Thyroid gland (tissue), 4 donors: Measurements from ENCODE around the gene RPS4Y1. TPM values are rescaled to one million over a fixed set of nuclear protein-coding genes. Genes with fewer than 3 reads are reported as not detected.
"Not testable (repeated sequence)": the region's sequence is repeated elsewhere in the genome, so short reads cannot be mapped to it uniquely, and the experiment has no call there.

ENCODE experiments used
- DNase-seq, 2 donors: peaks; one replicate each; pipeline ENCODE4 v3.0.0-alpha.2; 2019
- H3K27ac ChIP-seq, 3 donors: fragments of 200-600 bp; sonication (generic); 1 replicate in 2 of 3; 2 replicates in 1 of 3; pipeline ENCODE4 v1.5.1; 2016 to 2019; ENCODE audit warnings: mild to moderate bottlenecking in 1 of 3, moderate library complexity in 1 of 3
- H3K27me3 ChIP-seq: fragments of 200-600 bp; sonication (generic); one replicate; pipeline ENCODE4 v1.5.1; 2019
- H3K36me3 ChIP-seq, 2 donors: fragments of 200-600 bp; sonication (generic); one replicate each; pipeline ENCODE4 v1.5.1; 2016 to 2019
- H3K4me1 ChIP-seq, 2 donors: fragments of 200-600 bp; sonication (generic); one replicate each; pipeline ENCODE4 v1.5.1; 2017 to 2019
- H3K4me3 ChIP-seq, 3 donors: fragments of 200-600 bp; sonication (generic); replicated peaks in 1 of 3; 1 replicate in 2 of 3; 2 replicates in 1 of 3; pipeline ENCODE4 v1.5.1; 2016; ENCODE audit warnings: mild to moderate bottlenecking in 1 of 3
- H3K9me3 ChIP-seq: fragments of 200-600 bp; sonication (generic); one replicate; pipeline ENCODE4 v1.5.1; 2017
- POLR2A ChIP-seq, 2 donors: fragments of 450-650 bp; IDR thresholded peaks; one replicate each; pipeline ENCODE4 v1.6.1; 2017; ENCODE audit warnings: antibody characterized with exemption in 2 of 2, mild to moderate bottlenecking in 2 of 2, moderate library complexity in 1 of 2
- WGBS, 2 donors: methylation state at CpG; one replicate each; pipeline ENCODE4 v1.1.5; 2017; 5-methylcytosine and 5-hydroxymethylcytosine counted together
- intact Hi-C: fragments of 100-400 bp; cut with DNase I; formaldehyde crosslinking; loops from one replicate; pipeline ENCODE4 v1.15.1; 2023
- total RNA-seq, 4 donors: library from RNA; depleted of rRNA; stranded (reverse); fragments of >200 nt; gene quantifications; one replicate each; pipeline ENCODE4 v1.2.3, GENCODE V29; 2016
- TF ChIP-seq, protein P1 (sequence below), 6 experiments: fragments of 200-600 bp in 3 of 6; fragments of 450-650 bp in 3 of 6; sonication (generic) in 3 of 6; IDR thresholded peaks; one replicate each; pipeline ENCODE4 v1.5.1; 2016 to 2019; ENCODE audit warnings: antibody characterized with exemption in 6 of 6, mild to moderate bottlenecking in 2 of 6, inconsistent platforms in 1 of 6, moderate library complexity in 1 of 6

The RPS4Y1 gene
- total RNA-seq, 4 donors from 2014 or later, result 0.22 to 251 (median 92.9) TPM

DNA sequence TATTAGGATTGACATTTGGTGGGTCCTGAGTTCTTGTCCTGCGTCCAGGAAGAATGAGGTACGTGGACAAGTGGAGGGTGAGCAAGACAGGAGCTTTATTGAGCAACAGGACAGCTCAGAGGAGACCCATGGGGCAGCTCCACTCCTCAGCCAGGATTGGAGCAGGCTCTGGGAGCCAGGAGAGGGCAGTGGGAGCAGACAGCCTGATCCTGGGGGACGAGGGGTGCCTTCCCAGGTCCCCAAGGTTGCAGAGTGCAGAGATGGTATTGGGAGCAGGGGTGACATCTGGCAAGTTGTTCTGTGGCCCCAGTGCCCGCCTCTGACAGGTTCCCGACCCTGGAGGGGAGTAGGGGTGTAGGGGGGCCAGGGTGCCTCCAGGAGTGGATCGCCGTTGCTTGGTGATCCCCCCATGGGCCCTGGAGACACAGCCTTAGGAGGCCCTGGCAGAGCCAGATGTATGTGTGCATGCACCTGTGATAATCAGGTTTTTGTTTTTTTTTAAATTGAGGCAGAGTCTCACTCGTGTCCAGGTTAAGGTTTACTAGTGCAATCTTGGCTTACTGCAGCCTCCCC lies 26.7 kb downstream of the RPS4Y1 start:
- H3K4me3 ChIP-seq, result no peak overlapping the region
- no peak for TF ChIP-seq POLR2A (IDR thresholded peaks at IDR 0.05)
- TF ChIP-seq, protein P1, sequence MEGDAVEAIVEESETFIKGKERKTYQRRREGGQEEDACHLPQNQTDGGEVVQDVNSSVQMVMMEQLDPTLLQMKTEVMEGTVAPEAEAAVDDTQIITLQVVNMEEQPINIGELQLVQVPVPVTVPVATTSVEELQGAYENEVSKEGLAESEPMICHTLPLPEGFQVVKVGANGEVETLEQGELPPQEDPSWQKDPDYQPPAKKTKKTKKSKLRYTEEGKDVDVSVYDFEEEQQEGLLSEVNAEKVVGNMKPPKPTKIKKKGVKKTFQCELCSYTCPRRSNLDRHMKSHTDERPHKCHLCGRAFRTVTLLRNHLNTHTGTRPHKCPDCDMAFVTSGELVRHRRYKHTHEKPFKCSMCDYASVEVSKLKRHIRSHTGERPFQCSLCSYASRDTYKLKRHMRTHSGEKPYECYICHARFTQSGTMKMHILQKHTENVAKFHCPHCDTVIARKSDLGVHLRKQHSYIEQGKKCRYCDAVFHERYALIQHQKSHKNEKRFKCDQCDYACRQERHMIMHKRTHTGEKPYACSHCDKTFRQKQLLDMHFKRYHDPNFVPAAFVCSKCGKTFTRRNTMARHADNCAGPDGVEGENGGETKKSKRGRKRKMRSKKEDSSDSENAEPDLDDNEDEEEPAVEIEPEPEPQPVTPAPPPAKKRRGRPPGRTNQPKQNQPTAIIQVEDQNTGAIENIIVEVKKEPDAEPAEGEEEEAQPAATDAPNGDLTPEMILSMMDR (IDR thresholded peaks at IDR 0.05), result no peak
- no peaks in the 10 kb centered on the region for H3K9me3 ChIP-seq
- H3K4me1 ChIP-seq, result no peaks in the 10 kb centered on the region
- H3K27me3 ChIP-seq, result no peaks in the 10 kb centered on the region
- no peak overlapping the region for H3K27ac ChIP-seq
- no peaks in the 10 kb centered on the region for H3K36me3 ChIP-seq
- WGBS, 2 donors, result 78 to 88% methylated on average over 1 to 5 of the region's 8 CpGs
- intact Hi-C loops, result no loop called here
- no peak for DNase-seq

DNA sequence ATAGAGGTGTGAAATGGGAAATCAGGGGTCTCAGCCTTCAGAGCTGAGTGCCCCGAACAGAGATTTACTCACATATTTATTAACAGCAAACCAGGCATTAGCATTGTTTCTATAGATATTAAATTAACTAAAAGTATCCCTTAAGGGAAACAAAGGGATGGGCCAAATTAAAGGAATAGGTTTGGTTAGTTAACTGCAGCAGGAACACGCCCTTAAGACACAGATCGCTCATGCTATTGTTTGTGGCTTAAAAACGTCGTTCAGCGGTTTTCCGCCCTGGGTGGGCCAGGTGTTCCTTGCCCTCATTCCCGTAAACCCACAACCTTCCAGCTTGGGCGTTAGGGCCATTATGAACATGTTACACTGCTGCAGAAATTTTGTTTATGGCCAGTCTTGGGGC lies 30.8 kb downstream of the RPS4Y1 start:
- H3K27me3 ChIP-seq, H3K4me1 ChIP-seq, intact Hi-C loops, H3K4me3 ChIP-seq, DNase-seq, H3K36me3 ChIP-seq, H3K9me3 ChIP-seq, H3K27ac ChIP-seq: not testable (repeated sequence)
- WGBS, 2 donors, result 92 to 94% methylated on average over 9 of the region's 9 CpGs

DNA sequence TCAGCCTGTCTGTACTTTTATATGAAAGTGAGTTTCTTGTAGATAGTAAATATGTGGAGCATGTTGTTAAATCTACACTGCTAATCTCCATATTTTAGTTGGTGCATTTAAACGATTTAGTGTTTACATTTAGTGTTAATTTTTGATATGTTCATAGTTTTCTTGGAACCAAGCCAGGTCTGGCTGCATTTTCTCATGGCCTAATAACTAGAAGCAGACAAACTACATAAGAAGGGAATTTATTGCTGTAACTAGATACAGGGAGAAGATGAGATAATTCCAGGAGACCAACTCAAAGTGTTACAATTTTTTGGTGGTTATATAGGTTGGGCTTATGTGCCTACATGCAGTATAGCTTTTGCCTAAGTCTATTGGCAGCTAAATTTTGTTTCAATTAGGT lies 32.8 kb downstream of the RPS4Y1 start:
- Histone ChIP-seq H3K27ac (no peak overlapping the region), H3K27me3 (no peaks in the 10 kb centered on the region), H3K4me3 (no peak overlapping the region), H3K9me3 (no peaks in the 10 kb centered on the region), H3K4me1 (no peaks in the 10 kb centered on the region), H3K36me3 (no peaks in the 10 kb centered on the region)
- DNase-seq, result no peak
- 57 to 65% methylated on average over 1 of the region's 1 CpG for whole genome bisulfite sequencing, 2 donors
- intact Hi-C loops, result no loop called here
- TF ChIP-seq, protein P1 (IDR thresholded peaks at IDR 0.05), result no peak
- TF ChIP-seq POLR2A (IDR thresholded peaks at IDR 0.05), result no peak

DNA sequence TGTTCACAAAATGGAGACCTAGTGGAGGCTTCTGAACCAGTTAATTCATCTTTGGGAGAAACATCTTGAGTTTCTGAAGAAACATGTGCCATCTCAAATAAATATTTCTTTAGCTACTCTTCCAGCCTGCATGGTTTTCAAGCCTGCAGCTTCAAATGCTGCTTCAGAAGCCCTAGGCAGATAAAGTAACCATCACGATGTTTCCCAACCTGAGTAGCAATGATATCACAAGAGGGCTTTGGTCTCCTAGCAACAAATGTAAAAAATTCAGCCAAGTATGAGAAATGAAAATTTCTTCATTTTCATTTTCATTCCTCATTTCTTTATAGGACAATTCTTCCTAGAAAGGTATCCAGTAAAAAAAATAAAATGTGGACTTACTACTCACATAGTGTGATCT lies 42.2 kb downstream of the RPS4Y1 start:
- Histone ChIP-seq H3K9me3 (no peaks in the 10 kb centered on the region), H3K27me3 (no peaks in the 10 kb centered on the region), H3K4me1 (no peaks in the 10 kb centered on the region), H3K27ac (no peak overlapping the region), H3K4me3 (no peak overlapping the region), H3K36me3 (no peaks in the 10 kb centered on the region)
- WGBS, 2 donors, result 68 to 82% methylated on average over 1 of the region's 1 CpG
- intact Hi-C loops, result no loop called here
- no peak for DNase-seq
- no peak for TF ChIP-seq POLR2A (IDR thresholded peaks at IDR 0.05)
- TF ChIP-seq, protein P1 (IDR thresholded peaks at IDR 0.05), result no peak

DNA sequence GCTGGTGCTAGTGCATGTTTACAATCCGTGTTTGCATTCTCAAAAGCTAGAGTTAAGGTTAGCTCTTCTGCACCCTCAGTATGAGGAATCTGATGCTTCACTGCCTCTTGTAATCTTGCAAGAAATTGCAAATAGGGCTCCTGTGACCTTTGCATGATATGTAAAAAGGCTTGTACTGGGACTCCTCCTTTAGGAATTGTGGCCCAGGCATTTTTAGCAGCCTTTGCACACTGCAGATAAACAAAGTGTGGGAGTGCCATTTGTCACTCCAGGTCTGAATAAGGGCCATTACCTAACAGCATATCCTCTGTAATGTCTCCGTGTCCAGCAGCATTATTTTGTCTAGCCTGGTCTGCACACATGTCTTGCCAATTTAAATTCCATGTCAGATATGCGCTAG lies 44.5 kb downstream of the RPS4Y1 start:
- no peak for TF ChIP-seq POLR2A (IDR thresholded peaks at IDR 0.05)
- TF ChIP-seq, protein P1 (IDR thresholded peaks at IDR 0.05), result no peak
- H3K36me3 ChIP-seq, result no peaks in the 10 kb centered on the region
- no peak for DNase-seq

DNA sequence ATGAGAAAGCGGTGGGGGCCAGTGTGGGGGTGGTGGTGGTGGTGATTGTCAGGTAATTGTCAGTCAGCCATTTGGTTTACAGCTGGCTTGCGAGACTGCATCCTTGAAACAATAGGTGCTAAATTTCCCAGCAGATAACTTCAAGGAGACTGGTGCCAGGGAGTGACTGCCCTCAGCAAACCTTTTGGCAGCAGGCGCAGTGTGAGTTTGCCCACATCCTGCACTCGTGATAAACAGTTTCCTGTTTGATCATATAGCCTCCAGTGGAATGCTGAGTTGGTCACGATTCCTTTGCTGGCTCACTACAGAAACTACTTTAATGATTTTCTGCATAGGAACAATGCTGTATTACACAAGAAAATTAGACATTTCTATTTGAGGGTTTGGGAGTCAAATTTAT lies 46.0 kb downstream of the RPS4Y1 start:
- WGBS, 2 donors, result 62 to 76% methylated on average over 3 to 5 of the region's 5 CpGs
- intact Hi-C loops, result no loop called here
- Histone ChIP-seq H3K4me1 (no peaks in the 10 kb centered on the region), H3K27ac (no peak overlapping the region), H3K36me3 (no peaks in the 10 kb centered on the region), H3K4me3 (no peak overlapping the region), H3K9me3 (no peaks in the 10 kb centered on the region), H3K27me3 (no peaks in the 10 kb centered on the region)
- TF ChIP-seq, protein P1 (IDR thresholded peaks at IDR 0.05), result no peak
- no peak for TF ChIP-seq POLR2A (IDR thresholded peaks at IDR 0.05)
- DNase-seq, result no peak

More for the DNA sequence above, 44.5 kb downstream of the RPS4Y1 start:
- H3K27ac ChIP-seq, result no peak overlapping the region
- H3K27me3 ChIP-seq, result no peaks in the 10 kb centered on the region
- H3K4me3 ChIP-seq, result no peak overlapping the region
- intact Hi-C loops, result no loop called here
- no peaks in the 10 kb centered on the region for H3K4me1 ChIP-seq
- no peaks in the 10 kb centered on the region for H3K9me3 ChIP-seq
- 55 to 67% methylated on average over 3 of the region's 3 CpGs for WGBS, 2 donors
